ENCODE data around the gene TMEM11. TPM values are rescaled to one million over a fixed set of nuclear protein-coding genes. Genes with fewer than 3 reads are reported as not detected.

TMEM11 gene
- total and polyA plus RNA-seq, 4 donors = 7.9 to 28.0 (median 23.0) TPM

- H3K4me3 ChIP-seq (ENCODE audit: low read depth, low read length) = no peak overlapping the region
- DNase-seq (ENCODE audit: low read depth in 4 of 6, low spot score in 6 of 6) = no peak
- H3K27ac ChIP-seq (ENCODE audit: low read depth, low read length) = no peak overlapping the region
- 86% methylated on average over 11 of the region's 15 CpGs for WGBS (ENCODE audit: insufficient coverage)
- no peaks in the 10 kb centered on the region for H3K9me3 ChIP-seq (ENCODE audit: control insufficient read depth, insufficient read depth, low read length)
- peaks cover 18% of the 10 kb centered on the region for H3K36me3 ChIP-seq (ENCODE audit: control insufficient read depth, insufficient read depth, low read length)
- no peaks in the 10 kb centered on the region for H3K27me3 ChIP-seq (ENCODE audit: control insufficient read depth, insufficient read depth, low read length)
- H3K4me1 ChIP-seq (ENCODE audit: control insufficient read depth, insufficient read depth, low read length) = peaks cover 26% of the 10 kb centered on the region
These were observed 37.5 kb upstream of the TMEM11 start for GRCh38 chr17:21251337-21252010.

DNA sequence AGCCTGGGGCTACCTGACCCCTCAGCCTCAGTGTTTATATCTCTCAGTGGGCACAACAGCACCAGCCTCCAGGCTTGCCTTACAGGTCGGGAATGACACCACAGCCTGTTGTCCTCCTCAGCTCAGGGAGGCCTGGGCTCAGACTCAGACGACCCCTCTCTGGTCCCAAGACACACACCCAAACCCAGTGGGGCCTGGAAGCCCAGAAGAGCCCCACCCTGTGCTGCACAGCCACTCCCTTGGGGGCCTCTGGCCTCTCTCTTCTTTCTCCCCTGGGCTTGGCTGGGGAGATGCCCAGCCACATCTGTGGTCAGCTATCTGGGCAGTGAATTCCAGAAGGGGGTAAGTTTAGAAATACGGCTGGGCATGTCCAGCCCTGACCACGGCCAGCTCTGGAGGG is 36.9 kb upstream of the TMEM11 start:
- WGBS (ENCODE audit: insufficient coverage) = 75% methylated on average over 3 of the region's 4 CpGs
- no peaks in the 10 kb centered on the region for H3K9me3 ChIP-seq (ENCODE audit: control insufficient read depth, insufficient read depth, low read length)
- peaks cover 18% of the 10 kb centered on the region for H3K36me3 ChIP-seq (ENCODE audit: control insufficient read depth, insufficient read depth, low read length)
- DNase-seq (ENCODE audit: low read depth in 4 of 6, low spot score in 6 of 6) = no peak
- H3K4me1 ChIP-seq (ENCODE audit: control insufficient read depth, insufficient read depth, low read length) = peaks cover 26% of the 10 kb centered on the region
- no peaks in the 10 kb centered on the region for H3K27me3 ChIP-seq (ENCODE audit: control insufficient read depth, insufficient read depth, low read length)
- H3K4me3 ChIP-seq (ENCODE audit: low read depth, low read length) = no peak overlapping the region
- H3K27ac ChIP-seq (ENCODE audit: low read depth, low read length) = no peak overlapping the region

DNA sequence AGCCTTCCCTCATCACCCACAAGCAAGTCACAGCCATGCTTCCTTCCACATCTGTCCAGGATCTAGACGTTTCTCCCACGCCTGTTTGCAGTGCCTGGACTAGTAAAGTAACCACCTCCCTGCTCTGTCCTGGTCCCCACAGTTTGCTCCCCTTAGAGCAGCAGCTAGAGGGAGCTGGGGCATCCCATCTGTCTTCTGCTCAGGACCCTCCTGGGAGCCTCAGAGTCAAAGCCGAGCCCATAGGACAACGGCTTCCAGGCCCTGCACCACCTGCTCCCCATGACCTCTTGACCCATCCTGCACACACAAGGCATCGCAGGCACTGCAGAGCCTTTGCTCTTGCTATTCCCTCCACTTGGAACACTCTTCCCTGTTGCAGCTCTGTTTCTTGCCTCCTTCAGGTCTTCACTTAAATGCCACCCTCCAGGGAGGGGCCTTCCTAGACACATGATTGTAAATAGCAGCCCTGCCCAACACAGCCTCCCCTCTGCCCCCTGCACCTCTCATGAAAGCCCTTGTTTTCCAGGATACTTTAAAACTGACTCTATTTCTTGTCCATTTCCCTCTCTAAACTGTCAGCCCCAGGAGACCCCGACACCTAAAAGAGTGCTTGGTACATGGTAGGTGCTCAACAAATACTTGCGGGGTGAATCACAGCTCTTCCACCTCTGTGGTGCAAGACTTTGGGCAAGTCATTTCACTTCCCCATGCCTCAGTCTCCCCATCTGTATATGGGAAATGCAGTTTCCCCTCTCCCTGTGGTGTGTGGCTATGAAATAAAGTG is 36.2 kb upstream of the TMEM11 start:
- Histone ChIP-seq H3K36me3 (ENCODE audit: control insufficient read depth, insufficient read depth, low read length) (peaks cover 18% of the 10 kb centered on the region), H3K27ac (ENCODE audit: low read depth, low read length) (no peak overlapping the region), H3K9me3 (ENCODE audit: control insufficient read depth, insufficient read depth, low read length) (no peaks in the 10 kb centered on the region), H3K4me1 (ENCODE audit: control insufficient read depth, insufficient read depth, low read length) (peaks cover 26% of the 10 kb centered on the region), H3K4me3 (ENCODE audit: low read depth, low read length) (no peak overlapping the region), H3K27me3 (ENCODE audit: control insufficient read depth, insufficient read depth, low read length) (no peaks in the 10 kb centered on the region)
- WGBS (ENCODE audit: insufficient coverage) = 47% methylated on average over 6 of the region's 7 CpGs
- no peak for DNase-seq (ENCODE audit: low read depth in 4 of 6, low spot score in 6 of 6)

DNA sequence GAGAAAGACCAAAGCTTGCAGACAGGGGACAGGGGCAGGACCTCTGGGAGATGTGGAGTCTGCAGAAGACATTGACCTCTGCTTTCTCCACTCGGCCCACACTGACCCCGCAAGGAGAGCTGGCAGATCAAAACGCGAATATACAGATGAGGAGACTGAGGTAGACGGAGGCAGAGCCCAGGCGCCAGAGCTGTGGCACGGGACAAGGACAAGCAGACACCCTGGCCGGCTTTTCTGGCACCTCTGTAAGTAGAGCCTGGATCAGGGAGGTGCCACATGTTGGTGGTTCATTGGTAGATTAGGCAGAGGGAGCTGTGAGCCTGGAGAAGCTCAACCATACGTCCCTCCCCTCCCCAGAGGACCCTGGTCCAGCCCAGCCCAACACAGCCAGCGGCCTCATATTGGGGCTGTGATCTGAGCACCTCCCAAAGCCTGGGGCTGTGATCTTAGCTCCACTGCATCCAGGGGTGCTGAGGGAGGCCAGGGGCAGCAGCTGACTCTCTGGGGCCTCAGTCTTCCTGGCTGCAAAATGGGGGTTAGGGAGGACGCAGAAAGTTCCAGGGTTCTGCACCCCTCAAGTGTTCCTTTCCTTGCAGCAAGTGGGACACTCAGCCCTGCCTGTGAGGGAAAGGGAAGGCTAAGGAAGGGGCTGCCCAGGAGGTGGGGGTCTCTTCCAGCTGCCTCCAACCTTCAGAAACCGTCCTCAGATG is 35.3 kb upstream of the TMEM11 start:
- Histone ChIP-seq H3K27me3 (ENCODE audit: control insufficient read depth, insufficient read depth, low read length) (no peaks in the 10 kb centered on the region), H3K4me1 (ENCODE audit: control insufficient read depth, insufficient read depth, low read length) (peaks cover 26% of the 10 kb centered on the region), H3K36me3 (ENCODE audit: control insufficient read depth, insufficient read depth, low read length) (peaks cover 18% of the 10 kb centered on the region), H3K4me3 (ENCODE audit: low read depth, low read length) (no peak overlapping the region), H3K9me3 (ENCODE audit: control insufficient read depth, insufficient read depth, low read length) (no peaks in the 10 kb centered on the region), H3K27ac (ENCODE audit: low read depth, low read length) (no peak overlapping the region)
- WGBS (ENCODE audit: insufficient coverage) = 85% methylated on average over 8 of the region's 12 CpGs
- no peak for DNase-seq (ENCODE audit: low read depth in 4 of 6, low spot score in 6 of 6)

- WGBS (ENCODE audit: insufficient coverage) = 82% methylated on average over 4 of the region's 4 CpGs
These were observed 34.5 kb upstream of the TMEM11 start for GRCh38 chr17:21248500-21248899.

GRCh38 chr17:21247552-21248258 is 33.7 kb upstream of the TMEM11 start:
- Histone ChIP-seq H3K4me1 (ENCODE audit: control insufficient read depth, insufficient read depth, low read length) (peaks cover 19% of the 10 kb centered on the region), H3K36me3 (ENCODE audit: control insufficient read depth, insufficient read depth, low read length) (peaks cover 33% of the 10 kb centered on the region), H3K9me3 (ENCODE audit: control insufficient read depth, insufficient read depth, low read length) (no peaks in the 10 kb centered on the region), H3K4me3 (ENCODE audit: low read depth, low read length) (no peak overlapping the region), H3K27ac (ENCODE audit: low read depth, low read length) (no peak overlapping the region), H3K27me3 (ENCODE audit: control insufficient read depth, insufficient read depth, low read length) (no peaks in the 10 kb centered on the region)
- WGBS (ENCODE audit: insufficient coverage) = 92% methylated on average over 12 of the region's 12 CpGs
- no peak for DNase-seq (ENCODE audit: low read depth in 4 of 6, low spot score in 6 of 6)

More at GRCh38 chr17:21248500-21248899, 34.5 kb upstream of the TMEM11 start:
- H3K27me3 ChIP-seq (ENCODE audit: control insufficient read depth, insufficient read depth, low read length) = no peaks in the 10 kb centered on the region
- H3K9me3 ChIP-seq (ENCODE audit: control insufficient read depth, insufficient read depth, low read length) = no peaks in the 10 kb centered on the region
- H3K4me1 ChIP-seq (ENCODE audit: control insufficient read depth, insufficient read depth, low read length) = peaks cover 21% of the 10 kb centered on the region
- H3K36me3 ChIP-seq (ENCODE audit: control insufficient read depth, insufficient read depth, low read length) = peaks cover 25% of the 10 kb centered on the region
- no peak for DNase-seq (ENCODE audit: low read depth in 4 of 6, low spot score in 6 of 6)
- no peak overlapping the region for H3K4me3 ChIP-seq (ENCODE audit: low read depth, low read length)
- H3K27ac ChIP-seq (ENCODE audit: low read depth, low read length) = no peak overlapping the region

GRCh38 chr17:21246698-21247097 is 32.7 kb upstream of the TMEM11 start:
- no peak for DNase-seq (ENCODE audit: low read depth in 4 of 6, low spot score in 6 of 6)

DNA sequence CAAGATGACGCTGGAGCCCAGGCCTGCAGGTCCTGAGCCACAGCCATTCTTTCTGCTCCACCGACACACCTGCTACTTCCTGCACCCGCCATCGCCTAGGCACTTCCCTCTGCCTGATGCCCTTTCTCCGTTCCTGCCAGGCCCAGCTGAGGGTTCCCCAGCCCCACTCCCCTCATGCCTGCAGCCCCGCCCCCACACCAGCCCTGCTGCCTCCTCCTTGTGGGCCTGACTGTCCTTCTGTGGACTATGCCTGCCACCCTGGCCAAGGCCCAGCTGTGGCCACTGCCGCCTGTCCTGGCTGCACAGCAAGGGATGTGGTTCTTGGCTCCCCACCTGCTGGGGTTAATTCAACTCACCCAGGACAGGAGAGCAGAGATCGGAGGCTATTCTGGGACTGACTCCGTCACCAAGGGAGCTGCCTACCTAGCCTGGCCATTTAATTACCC is 31.7 kb upstream of the TMEM11 start:
- H3K27ac ChIP-seq (ENCODE audit: low read depth, low read length) = no peak overlapping the region
- H3K4me1 ChIP-seq (ENCODE audit: control insufficient read depth, insufficient read depth, low read length) = peaks cover 9% of the 10 kb centered on the region
- peaks cover 53% of the 10 kb centered on the region for H3K36me3 ChIP-seq (ENCODE audit: control insufficient read depth, insufficient read depth, low read length)
- H3K27me3 ChIP-seq (ENCODE audit: control insufficient read depth, insufficient read depth, low read length) = no peaks in the 10 kb centered on the region
- WGBS (ENCODE audit: insufficient coverage) = 65% methylated on average over 9 of the region's 9 CpGs
- DNase-seq (ENCODE audit: low read depth in 4 of 6, low spot score in 6 of 6) = no peak
- H3K9me3 ChIP-seq (ENCODE audit: control insufficient read depth, insufficient read depth, low read length) = no peaks in the 10 kb centered on the region
- no peak overlapping the region for H3K4me3 ChIP-seq (ENCODE audit: low read depth, low read length)

More at GRCh38 chr17:21246698-21247097, 32.7 kb upstream of the TMEM11 start:
- WGBS (ENCODE audit: insufficient coverage) = 96% methylated on average over 4 of the region's 4 CpGs
- Histone ChIP-seq H3K9me3 (ENCODE audit: control insufficient read depth, insufficient read depth, low read length) (no peaks in the 10 kb centered on the region), H3K36me3 (ENCODE audit: control insufficient read depth, insufficient read depth, low read length) (peaks cover 43% of the 10 kb centered on the region), H3K4me3 (ENCODE audit: low read depth, low read length) (no peak overlapping the region), H3K4me1 (ENCODE audit: control insufficient read depth, insufficient read depth, low read length) (peaks cover 18% of the 10 kb centered on the region), H3K27ac (ENCODE audit: low read depth, low read length) (no peak overlapping the region), H3K27me3 (ENCODE audit: control insufficient read depth, insufficient read depth, low read length) (no peaks in the 10 kb centered on the region)

Measured in spinal cord (tissue), 10 donors.